A673 (cell line): Measurements from ENCODE around the gene TXNDC5.

Source experiments
- CTCF ChIP-seq: fragments of 300-800, 200-600 bp; sonication (generic); conservative IDR thresholded peaks from 2 replicates; pipeline ENCODE4 v1.5.1; 2017; ENCODE audit warnings: low read depth, mild to moderate bottlenecking, antibody characterized with exemption, low read length, moderate library complexity, mixed read lengths
- EZH2 ChIP-seq: fragments of 200-600 bp; sonication (generic); IDR thresholded peaks from 2 replicates; pipeline ENCODE4 v1.6.1; 2017; ENCODE audit warnings: borderline replicate concordance, low read depth, mild to moderate bottlenecking, mixed read lengths, antibody characterized with exemption, low read length; ENCODE audit not compliant: poor library complexity, severe bottlenecking

GRCh38 chr6:7909323-7910276, 988 bp downstream of the TXNDC5 start:
- TF ChIP-seq CTCF (no peak), EZH2 (no peak)
